ENCODE measurements around the gene IRF2BP2.

Gene IRF2BP2

GRCh38 chr1:234556245-234556943, 53.6 kb downstream of the IRF2BP2 start:
- H3K27ac ChIP-seq = no peak overlapping the region
- TF ChIP-seq CTCF (IDR thresholded peaks at IDR 0.05) (no peak), ZFX (IDR thresholded peaks at IDR 0.05; ENCODE audit: borderline replicate concordance) (no peak)

GRCh38 chr1:234555390-234556024, 54.5 kb downstream of the IRF2BP2 start:
- no peak overlapping the region for H3K27ac ChIP-seq
- no peak for TF ChIP-seq CTCF (IDR thresholded peaks at IDR 0.05)
- TF ChIP-seq ZFX (IDR thresholded peaks at IDR 0.05; ENCODE audit: borderline replicate concordance) = no peak

GRCh38 chr1:234554698-234555311, 55.2 kb downstream of the IRF2BP2 start:
- no peak for TF ChIP-seq ZFX (IDR thresholded peaks at IDR 0.05; ENCODE audit: borderline replicate concordance)
- TF ChIP-seq CTCF (IDR thresholded peaks at IDR 0.05) = no peak
- no peak overlapping the region for H3K27ac ChIP-seq
